ENCODE measurements around the gene ARRB2.

ARRB2 gene

DNA sequence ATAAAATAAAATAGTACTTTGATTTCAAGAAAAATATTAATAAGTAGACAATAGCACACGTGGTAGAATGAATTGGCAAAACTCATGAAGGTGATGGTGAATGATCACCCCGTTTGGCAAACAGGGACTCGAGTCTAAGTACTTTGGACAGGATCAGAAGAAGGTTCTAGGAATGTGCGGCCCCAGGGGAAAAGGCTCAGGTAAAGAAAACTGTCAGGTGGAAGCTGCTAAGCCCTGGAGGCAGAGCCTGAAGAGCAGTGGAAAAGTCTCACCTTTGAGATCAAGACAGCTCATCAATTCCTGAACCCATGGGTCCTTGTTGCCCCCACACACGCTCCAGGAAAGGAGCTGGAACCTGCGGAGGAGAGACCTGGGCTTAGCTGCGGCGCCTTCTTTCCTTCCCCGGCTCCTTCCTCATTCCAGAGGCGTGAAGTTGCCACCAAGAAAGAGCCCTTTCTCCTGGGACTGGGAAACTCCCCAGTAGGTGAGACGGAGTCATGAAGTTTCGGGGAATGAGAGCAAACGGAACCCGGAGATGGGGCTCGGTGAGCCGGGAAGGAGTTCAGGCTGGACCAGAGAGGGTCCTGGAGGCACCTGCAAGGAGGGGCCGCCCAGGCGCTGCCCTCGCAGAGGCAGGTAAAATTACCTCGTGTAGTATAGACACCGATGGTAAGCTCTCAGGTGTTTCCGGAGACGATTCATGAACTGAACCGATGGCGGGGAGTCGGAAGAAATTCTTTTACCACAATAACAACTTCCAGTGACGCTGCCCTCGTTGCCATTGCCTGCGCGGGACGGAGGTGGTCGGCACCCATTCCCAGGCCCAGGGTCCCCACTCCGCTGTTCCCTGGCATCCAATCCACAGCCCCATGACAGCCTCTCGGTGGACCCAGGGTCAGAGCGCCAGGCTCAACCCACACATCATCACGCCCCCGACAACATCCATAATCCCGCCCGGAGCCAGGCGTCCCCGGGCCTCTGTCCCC is 28.0 kb downstream of the ARRB2 start:
- Histone ChIP-seq H3K4me3 (ENCODE audit: low read depth, low read length) (no peak overlapping the region), H3K27me3 (peaks cover 33% of the 10 kb centered on the region), H3K4me1 (no peaks in the 10 kb centered on the region), H3K36me3 (no peaks in the 10 kb centered on the region), H3K9me3 (no peaks in the 10 kb centered on the region)
- TF ChIP-seq, protein P1, sequence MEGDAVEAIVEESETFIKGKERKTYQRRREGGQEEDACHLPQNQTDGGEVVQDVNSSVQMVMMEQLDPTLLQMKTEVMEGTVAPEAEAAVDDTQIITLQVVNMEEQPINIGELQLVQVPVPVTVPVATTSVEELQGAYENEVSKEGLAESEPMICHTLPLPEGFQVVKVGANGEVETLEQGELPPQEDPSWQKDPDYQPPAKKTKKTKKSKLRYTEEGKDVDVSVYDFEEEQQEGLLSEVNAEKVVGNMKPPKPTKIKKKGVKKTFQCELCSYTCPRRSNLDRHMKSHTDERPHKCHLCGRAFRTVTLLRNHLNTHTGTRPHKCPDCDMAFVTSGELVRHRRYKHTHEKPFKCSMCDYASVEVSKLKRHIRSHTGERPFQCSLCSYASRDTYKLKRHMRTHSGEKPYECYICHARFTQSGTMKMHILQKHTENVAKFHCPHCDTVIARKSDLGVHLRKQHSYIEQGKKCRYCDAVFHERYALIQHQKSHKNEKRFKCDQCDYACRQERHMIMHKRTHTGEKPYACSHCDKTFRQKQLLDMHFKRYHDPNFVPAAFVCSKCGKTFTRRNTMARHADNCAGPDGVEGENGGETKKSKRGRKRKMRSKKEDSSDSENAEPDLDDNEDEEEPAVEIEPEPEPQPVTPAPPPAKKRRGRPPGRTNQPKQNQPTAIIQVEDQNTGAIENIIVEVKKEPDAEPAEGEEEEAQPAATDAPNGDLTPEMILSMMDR (IDR thresholded peaks at IDR 0.05; ENCODE audit: low read depth, low read length): no peak
- no peak for DNase-seq

DNA sequence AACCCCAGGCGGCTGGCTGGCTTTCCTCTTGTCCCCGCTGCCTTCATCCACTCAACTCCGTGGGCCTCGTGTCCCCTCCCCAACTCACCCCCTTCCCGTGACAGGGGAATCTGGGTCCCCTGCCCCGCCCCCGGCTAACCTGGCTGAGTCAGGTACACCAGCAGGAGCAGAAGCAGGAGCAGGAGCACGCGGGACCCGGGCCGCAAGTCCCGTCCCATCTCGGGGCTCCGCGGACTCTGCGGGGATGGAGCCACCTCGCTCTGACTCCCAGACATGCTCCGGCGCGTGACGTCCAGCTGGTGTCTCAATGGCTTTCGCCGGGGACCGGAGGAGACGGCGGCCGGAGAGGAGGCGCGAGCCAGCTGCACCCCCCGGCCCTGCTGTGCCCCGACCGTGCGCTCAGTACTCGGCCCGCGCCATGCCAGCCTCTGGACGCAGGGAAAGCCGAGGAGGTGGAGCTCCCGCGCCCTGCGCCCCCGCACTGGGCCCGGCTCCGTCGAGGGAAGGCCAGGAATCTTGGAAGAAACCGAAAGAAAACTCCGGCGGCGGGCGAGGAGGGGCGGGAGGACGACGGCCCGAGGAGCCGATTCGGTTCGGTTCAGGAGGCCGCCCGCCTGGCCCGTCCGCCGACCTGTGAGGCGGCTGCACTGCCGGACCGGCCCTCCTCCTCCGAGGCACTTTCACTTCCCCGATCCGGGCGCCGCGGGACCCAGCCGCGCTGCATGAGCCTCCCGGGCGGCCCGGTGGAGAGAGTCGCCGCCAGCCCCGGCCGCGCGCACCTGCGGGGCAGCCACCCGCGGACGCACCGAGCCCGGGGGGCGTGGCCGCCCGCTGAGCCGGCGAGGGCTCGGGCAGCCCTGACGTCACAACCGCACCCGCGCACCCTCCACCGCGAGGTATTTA is 28.9 kb downstream of the ARRB2 start, which contains the start of the genes CXCL16 and ZMYND15:
TSS of gene CXCL16 (minus strand) at position 807 of the 903 bp plus-strand sequence. CDS start at position 218, 589 bp downstream.
TSS of gene ZMYND15 (plus strand) at position 712 of the 903 bp plus-strand sequence. CDS start 716 bp downstream, outside the sequence.
- Histone ChIP-seq H3K36me3 (no peaks in the 10 kb centered on the region), H3K4me3 (ENCODE audit: low read depth, low read length) (peak within 1 kb of the TSS; percentile 47), H3K27me3 (peaks cover 33% of the 10 kb centered on the region), H3K9me3 (no peaks in the 10 kb centered on the region), H3K4me1 (no peaks in the 10 kb centered on the region)
- TF ChIP-seq, protein P1 (IDR thresholded peaks at IDR 0.05; ENCODE audit: low read depth, low read length): no peak
- DNase-seq: peak; percentile 11

DNA sequence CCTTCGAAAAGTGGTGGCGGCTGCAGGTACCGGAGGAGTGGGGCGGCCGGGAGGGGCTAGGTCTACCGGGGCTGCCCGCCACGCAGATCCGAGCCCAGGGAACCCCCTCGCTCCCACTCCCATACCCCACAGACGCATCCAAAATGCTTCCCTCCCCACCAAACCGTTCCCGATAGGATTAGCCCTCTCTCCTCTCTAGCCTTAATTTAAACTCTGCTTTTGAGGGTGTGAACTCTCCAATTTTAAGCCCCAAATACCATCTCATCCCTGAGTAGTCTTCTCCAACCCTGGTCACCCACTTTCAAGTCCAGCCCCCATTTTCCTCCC is 29.6 kb downstream of the ARRB2 start:
- Histone ChIP-seq H3K27me3 (peaks cover 33% of the 10 kb centered on the region), H3K9me3 (no peaks in the 10 kb centered on the region), H3K4me3 (ENCODE audit: low read depth, low read length) (no peak overlapping the region), H3K36me3 (no peaks in the 10 kb centered on the region), H3K4me1 (no peaks in the 10 kb centered on the region)
- TF ChIP-seq, protein P1 (IDR thresholded peaks at IDR 0.05; ENCODE audit: low read depth, low read length): no peak
- DNase-seq: no peak

DNA sequence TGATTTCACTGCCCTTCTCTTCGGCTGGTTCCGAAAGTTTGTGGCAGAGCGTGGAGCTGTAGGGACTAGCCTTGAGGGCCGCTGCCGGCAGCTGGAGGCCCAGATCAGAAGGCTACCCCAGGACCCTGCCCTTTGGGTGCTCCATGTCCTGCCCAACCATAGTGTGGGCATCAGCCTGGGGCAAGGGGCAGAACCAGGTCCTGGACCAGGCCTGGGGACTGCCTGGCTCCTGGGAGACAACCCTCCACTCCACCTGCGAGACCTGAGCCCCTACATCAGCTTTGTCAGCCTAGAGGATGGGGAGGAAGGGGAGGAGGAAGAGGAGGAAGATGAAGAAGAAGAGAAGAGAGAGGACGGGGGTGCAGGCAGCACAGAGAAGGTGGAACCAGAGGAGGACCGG is 30.2 kb downstream of the ARRB2 start:
- Histone ChIP-seq H3K36me3 (no peaks in the 10 kb centered on the region), H3K4me3 (ENCODE audit: low read depth, low read length) (no peak overlapping the region), H3K4me1 (no peaks in the 10 kb centered on the region), H3K27me3 (peaks cover 33% of the 10 kb centered on the region), H3K9me3 (no peaks in the 10 kb centered on the region)
- no peak for DNase-seq
- TF ChIP-seq, protein P1 (IDR thresholded peaks at IDR 0.05; ENCODE audit: low read depth, low read length): no peak

DNA sequence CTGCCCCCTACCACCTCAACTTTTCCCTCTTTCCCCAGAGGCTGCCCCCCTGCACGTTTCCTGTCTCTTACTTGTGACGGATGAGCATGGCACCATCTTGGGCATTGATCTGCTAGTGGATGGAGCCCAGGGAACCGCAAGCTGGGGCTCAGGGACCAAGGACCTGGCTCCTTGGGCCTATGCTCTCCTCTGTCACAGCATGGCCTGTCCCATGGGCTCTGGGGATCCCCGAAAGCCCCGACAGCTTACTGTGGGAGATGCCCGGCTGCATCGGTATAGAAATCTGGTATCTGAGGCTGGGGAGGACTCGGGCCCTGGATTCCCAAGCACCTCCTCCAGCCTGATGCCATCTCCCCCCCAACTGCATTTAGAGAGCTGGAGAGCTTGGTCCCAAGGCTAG is 31.1 kb downstream of the ARRB2 start:
- DNase-seq: no peak
- H3K4me1 ChIP-seq: no peaks in the 10 kb centered on the region
- peaks cover 38% of the 10 kb centered on the region for H3K27me3 ChIP-seq
- TF ChIP-seq, protein P1 (IDR thresholded peaks at IDR 0.05; ENCODE audit: low read depth, low read length): no peak
- H3K9me3 ChIP-seq: no peaks in the 10 kb centered on the region
- no peaks in the 10 kb centered on the region for H3K36me3 ChIP-seq
- no peak overlapping the region for H3K4me3 ChIP-seq (ENCODE audit: low read depth, low read length)
